HUES48 (cell line): ENCODE measurements around the gene KLHL33.

Experiments
- H3K27ac ChIP-seq: one replicate; pipeline ENCODE4 v1.7.0; 2013; ENCODE audit warnings: low read depth, low read length, inconsistent platforms
- H3K27me3 ChIP-seq: 2 replicates; pipeline ENCODE4 v1.6.1; 2013; ENCODE audit warnings: mild to moderate bottlenecking, low read length; ENCODE audit not compliant: control insufficient read depth, insufficient read depth
- H3K36me3 ChIP-seq: 2 replicates; pipeline ENCODE4 v1.6.1; 2013; ENCODE audit warnings: low read length; ENCODE audit not compliant: control insufficient read depth, insufficient read depth
- H3K4me1 ChIP-seq: 2 replicates; pipeline ENCODE4 v1.6.1; 2013; ENCODE audit warnings: mild to moderate bottlenecking, low read length; ENCODE audit not compliant: control insufficient read depth, insufficient read depth
- H3K4me3 ChIP-seq: 2 replicates; pipeline ENCODE4 v1.5.1; 2013; ENCODE audit warnings: mild to moderate bottlenecking, low read depth, low read length
- H3K9ac ChIP-seq: 2 replicates; pipeline ENCODE4 v1.6.1; 2013; ENCODE audit warnings: mild to moderate bottlenecking, low read depth, low read length, moderate library complexity
- H3K9me3 ChIP-seq: 2 replicates; pipeline ENCODE4 v1.6.1; 2013; ENCODE audit warnings: low read length; ENCODE audit not compliant: control insufficient read depth, insufficient read depth

KLHL33 gene, protein sequence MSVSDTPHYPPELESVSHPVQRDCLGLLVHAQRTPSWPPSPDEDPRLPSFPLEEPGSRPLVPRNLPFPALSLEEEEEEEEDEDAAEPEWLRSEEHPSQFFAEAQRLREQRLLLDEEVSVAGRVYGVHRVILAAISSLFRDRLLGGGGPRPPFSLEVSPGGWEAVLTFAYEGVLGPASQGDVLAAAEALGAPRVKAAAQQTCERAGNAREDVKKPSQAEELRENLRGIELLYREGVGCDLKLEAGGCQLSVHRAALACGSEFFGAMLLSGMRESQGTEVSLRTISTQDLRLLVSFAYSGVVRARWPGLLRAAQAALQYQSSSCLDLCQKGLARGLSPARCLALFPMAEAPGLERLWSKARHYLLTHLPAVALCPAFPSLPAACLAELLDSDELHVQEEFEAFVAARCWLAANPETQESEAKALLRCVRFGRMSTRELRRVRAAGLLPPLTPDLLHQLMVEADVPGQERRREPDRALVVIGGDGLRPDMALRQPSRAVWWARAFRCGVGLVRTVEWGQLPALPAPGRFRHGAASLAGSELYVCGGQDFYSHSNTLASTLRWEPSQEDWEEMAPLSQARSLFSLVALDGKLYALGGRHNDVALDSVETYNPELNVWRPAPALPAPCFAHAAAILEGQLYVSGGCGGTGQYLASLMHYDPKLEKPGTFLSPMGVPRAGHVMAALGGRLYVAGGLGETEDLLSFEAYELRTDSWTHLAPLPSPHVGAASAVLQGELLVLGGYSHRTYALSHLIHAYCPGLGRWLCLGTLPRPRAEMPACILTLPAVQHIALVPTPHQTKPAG

DNA sequence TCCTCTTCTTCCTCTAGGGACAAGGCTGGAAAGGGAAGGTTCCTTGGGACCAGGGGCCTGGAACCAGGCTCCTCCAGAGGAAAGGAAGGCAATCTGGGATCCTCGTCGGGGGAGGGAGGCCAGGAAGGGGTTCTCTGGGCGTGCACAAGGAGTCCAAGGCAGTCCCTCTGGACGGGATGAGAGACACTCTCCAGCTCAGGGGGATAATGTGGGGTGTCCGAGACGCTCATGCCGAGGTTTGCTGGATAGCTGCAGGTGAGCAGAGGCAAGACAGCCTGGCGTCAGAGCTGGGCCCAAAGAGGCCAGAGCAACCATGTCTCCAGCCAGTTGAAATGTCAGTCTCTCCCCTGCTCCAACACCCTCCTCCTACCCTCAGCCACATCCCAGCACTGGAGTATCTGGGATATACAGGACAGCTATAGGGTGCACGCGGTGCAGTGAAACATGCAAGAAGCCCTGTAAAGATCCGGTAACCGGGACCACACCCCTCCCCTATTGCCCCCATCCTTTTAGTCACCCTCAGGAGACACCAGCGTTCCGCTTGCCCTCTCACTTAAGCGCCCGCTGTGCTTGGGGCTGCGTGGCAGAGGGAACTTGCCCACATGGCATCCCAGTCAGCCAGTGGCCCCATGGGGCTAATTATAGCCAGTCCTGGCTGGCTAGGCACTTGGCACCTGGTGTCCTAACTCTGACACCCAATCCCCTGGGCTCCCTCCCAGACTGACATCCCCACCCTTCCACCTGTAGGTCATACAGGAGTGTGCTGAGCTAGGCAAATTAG is at the start of gene KLHL33:
Gene KLHL33 (minus strand): TSS at position 585 of the 781 bp plus-strand sequence. CDS start 355 bp downstream, at position 230.
- no peaks in the 10 kb centered on the region for H3K36me3 ChIP-seq

DNA sequence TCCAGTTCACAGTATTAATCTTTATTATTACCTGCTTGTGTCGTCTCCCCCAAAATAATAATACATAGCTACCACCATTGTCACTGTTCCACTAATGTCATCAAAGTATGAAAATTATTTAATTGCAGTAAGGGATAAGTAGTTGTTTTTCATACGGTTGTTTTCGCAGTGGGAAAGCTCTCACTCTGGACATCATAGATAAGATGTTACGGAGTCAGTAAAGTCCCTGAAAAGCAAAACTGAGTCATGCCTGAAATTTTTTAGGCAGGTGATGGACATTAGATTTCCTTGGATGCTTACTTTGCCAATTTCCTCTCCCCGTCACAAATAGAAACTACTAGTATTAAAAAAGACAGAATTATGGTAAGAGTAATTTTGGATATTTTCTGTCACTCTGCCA is 46.4 kb upstream of the KLHL33 start:
- H3K4me1 ChIP-seq: peaks cover 16% of the 10 kb centered on the region

More for the DNA sequence above, at the start of gene KLHL33:
- Histone ChIP-seq H3K9me3 (no peaks in the 10 kb centered on the region), H3K27ac (no peak within 1 kb of the TSS), H3K27me3 (no peaks in the 10 kb centered on the region), H3K4me3 (no peak within 1 kb of the TSS), H3K9ac (no peak within 1 kb of the TSS), H3K4me1 (no peaks in the 10 kb centered on the region; the same call in 1 of the 2 replicates)

DNA sequence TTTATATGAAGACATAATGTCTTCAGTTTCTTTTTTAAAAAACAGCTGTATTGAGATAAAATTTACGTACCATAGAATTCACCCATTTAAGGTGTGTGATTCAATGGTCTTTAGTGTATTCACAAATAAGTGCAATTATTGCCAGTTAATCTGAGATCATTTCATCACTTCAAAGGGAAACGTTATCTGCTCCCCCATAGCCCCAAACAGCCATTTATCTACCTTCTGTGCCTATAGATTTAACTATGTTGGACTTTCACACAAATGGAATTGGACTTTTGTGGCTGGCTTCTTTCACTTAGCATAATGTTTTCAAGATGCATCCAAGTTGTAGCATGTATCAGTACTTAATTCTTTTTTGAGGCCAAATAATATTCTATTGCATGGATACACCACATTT is 42.9 kb upstream of the KLHL33 start:
- Histone ChIP-seq H3K36me3 (peaks cover 48% of the 10 kb centered on the region), H3K4me3 (no peak overlapping the region), H3K9me3 (no peaks in the 10 kb centered on the region), H3K4me1 (peaks cover 16% of the 10 kb centered on the region), H3K9ac (no peak overlapping the region), H3K27me3 (no peaks in the 10 kb centered on the region), H3K27ac (no peak overlapping the region)

More for the DNA sequence above, 46.4 kb upstream of the KLHL33 start:
- Histone ChIP-seq H3K9me3 (no peaks in the 10 kb centered on the region), H3K27me3 (no peaks in the 10 kb centered on the region), H3K36me3 (peaks cover 13% of the 10 kb centered on the region), H3K9ac (0 out of 2 replicates have a peak overlapping the region, but pooled peaks have one; percentile 21), H3K27ac (no peak overlapping the region), H3K4me3 (no peak overlapping the region)

DNA sequence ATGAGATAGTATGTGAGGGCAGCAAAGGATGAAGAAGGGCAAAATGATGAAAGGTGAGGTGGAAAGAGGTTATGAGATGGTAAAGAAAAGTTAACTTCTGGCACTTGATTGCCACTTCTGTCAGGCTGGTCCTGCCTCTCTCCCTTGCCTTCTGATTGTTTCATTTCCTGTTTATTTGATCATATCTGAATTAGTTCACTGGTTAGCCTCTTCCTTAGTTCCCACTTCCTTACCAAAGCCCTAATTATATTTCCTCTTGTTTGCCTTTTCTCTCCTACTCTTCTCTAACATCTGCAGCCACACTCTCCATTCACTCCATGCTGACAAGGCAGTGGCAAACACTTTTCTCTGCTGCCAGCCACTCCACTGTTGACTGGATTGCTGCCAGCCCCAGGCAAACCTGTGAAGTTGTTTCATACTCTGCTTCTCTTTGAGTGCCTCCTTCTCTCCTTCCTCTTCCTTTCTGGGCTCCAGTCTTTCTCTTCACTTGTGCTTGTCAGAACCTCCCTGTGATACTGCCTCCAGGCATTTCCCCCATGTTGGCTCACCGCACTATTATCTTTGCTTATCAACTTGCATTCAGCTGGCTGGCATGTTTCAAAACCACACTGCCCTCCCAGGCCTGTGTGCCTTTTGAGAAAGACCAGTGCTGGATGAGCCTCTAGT is 41.4 kb upstream of the KLHL33 start:
- no peaks in the 10 kb centered on the region for H3K9me3 ChIP-seq
- no peak overlapping the region for H3K4me3 ChIP-seq
- peaks cover 64% of the 10 kb centered on the region for H3K36me3 ChIP-seq
- H3K9ac ChIP-seq: no peak overlapping the region
- no peaks in the 10 kb centered on the region for H3K27me3 ChIP-seq
- peaks cover 13% of the 10 kb centered on the region for H3K4me1 ChIP-seq
- H3K27ac ChIP-seq: no peak overlapping the region

DNA sequence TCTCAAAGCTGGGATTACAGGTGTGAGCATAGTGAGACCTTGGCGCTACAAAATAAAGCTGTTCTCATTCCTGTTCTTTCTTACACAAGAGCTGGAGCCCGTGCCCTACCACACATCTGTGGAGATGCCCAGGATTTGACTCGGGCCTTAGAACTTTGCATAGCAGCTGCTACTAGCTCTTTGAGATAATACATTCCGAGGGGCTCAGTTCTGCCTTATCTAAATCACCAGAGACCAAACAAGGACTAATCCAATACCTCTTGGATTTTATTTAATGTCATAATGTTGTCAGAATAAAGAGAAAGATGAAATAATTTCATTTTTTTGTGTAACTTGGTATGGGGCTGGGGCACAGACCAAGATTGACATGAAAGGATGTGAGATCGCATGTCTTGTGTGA is 40.8 kb upstream of the KLHL33 start:
- Histone ChIP-seq H3K27me3 (no peaks in the 10 kb centered on the region), H3K9ac (no peak overlapping the region), H3K27ac (no peak overlapping the region), H3K9me3 (no peaks in the 10 kb centered on the region), H3K36me3 (peaks cover 69% of the 10 kb centered on the region), H3K4me1 (peaks cover 7% of the 10 kb centered on the region), H3K4me3 (no peak overlapping the region)

DNA sequence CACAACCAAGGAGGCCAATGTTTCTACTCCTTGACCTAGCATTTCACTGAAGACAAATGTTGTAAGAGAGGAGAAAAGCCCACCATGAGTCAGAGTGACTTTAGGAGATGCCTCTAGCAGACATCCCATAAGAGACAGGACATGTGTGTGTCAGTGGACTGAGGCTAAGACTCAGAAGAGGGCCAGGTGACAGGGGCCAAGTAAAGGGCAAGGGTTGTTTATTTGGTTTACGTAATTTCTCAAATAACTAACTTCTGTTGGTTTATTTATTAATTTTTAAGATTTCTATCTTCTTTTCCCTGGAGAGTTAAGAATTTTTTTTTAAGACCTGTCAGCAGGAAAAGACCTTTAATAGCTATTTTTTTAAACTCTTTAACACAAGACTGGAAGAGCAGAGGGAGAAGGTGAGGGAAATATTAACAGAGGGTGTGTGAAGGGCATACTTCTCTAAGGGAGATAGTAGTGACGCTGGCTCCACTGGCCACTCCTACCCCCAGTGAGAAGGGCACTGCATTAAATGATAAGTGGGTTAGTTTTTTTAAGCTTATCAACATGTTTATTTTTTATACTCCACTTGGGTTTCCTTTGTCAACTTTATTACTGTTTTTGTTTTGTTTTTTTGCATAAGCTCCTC is 36.7 kb upstream of the KLHL33 start:
- Histone ChIP-seq H3K4me3 (no peak overlapping the region), H3K27me3 (no peaks in the 10 kb centered on the region), H3K4me1 (no peaks in the 10 kb centered on the region; the same call in 1 of the 2 replicates), H3K9me3 (no peaks in the 10 kb centered on the region), H3K9ac (no peak overlapping the region), H3K27ac (no peak overlapping the region), H3K36me3 (peaks cover 59% of the 10 kb centered on the region)

DNA sequence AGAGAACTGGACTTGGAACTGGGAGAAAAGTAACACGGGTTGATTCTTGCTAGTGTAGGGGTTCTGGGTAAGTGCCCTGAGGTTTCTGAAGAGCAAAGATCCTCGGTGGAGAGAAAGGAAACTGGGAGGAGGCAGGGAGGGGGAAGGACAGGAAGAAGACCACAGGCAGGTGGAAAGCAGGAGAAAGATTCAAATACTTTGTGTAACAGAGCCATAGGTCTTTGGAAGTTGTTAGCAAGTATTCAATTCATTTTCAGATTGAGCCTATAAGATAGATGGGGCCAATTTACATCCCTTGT is 34.6 kb upstream of the KLHL33 start:
- H3K36me3 ChIP-seq: peaks cover 38% of the 10 kb centered on the region
- peak overlapping the region; percentile 76 for H3K9ac ChIP-seq
- H3K9me3 ChIP-seq: no peaks in the 10 kb centered on the region
- peak overlapping the region; percentile 88 for H3K4me3 ChIP-seq
- H3K27me3 ChIP-seq: no peaks in the 10 kb centered on the region
- no peaks in the 10 kb centered on the region; the same call in 1 of the 2 replicates for H3K4me1 ChIP-seq
- H3K27ac ChIP-seq: no peak overlapping the region

DNA sequence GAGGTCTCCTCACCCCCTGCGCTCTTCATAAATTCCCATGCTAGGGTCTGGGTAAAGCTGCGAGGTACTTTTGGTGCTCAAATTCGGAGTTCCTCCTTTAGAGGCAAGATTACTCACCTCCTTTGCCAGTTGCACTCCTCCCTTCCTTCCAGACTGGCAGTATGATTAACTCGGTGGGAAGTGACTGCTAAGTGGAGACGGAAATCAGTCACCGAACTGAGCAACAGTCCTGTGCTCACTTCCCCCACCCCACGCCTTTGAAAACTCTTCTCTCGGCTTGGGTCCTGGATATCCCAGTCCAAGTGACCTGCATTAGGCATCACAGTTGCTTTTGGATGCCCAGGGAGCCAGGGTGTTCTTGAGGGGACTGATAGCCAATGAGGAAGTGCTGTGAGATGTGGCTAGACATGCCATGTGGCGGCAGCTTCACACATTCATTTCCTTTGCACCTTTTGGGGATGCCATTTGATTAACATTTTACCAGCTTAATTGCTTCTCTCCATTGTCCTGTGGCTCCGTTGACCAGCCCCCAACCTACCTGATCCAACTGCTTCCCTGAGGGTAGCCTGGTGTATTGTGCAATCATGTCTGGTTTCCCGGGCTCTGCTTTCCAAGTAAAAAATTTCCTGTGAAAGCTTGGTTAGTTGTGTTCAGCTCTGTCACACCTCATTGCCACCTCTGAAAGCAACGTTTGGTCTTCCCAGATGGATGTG is 34.1 kb upstream of the KLHL33 start:
- Histone ChIP-seq H3K4me3 (peak overlapping the region; percentile 88), H3K27ac (peak overlapping the region; percentile 71), H3K9me3 (no peaks in the 10 kb centered on the region), H3K9ac (peak overlapping the region; percentile 76), H3K36me3 (peaks cover 33% of the 10 kb centered on the region), H3K27me3 (no peaks in the 10 kb centered on the region), H3K4me1 (no peaks in the 10 kb centered on the region; the same call in 1 of the 2 replicates)

DNA sequence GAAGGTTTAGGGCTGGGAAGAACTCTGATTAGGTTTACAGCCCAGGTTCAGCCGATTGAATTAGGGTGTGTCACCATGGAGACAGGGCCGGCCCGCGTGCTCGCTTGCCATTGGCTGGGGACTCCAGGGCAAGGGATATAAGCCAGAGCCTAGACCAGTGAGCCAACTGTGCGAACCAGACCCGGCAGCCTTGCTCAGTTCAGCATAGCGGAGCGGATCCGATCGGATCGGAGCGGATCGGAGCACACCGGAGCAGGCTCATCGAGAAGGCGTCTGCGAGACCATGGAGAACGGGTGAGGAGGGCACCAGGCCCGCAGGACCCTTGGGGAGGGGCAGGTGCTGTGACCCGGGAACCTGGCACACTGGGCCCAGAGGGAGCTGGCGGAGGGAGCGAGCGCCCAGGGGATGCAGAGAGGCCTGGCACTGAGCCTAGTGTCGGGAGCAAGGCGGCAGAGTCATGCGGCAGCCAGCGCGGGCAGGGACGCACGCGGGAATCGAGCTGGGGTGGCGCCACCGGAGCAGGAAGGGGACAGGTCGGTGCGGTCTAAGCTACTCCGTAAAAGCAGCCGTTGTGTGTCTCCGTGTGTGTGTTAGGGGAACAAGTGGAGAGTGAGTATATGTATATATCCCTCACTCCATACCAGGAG is 33.4 kb upstream of the KLHL33 start, which contains the start of gene PNP:
Gene PNP (plus strand): TSS at position 165 of the 648 bp plus-strand sequence. CDS start 119 bp downstream, at position 284.
- peak within 1 kb of the TSS; percentile 76 for H3K9ac ChIP-seq
- peak within 1 kb of the TSS; percentile 88 for H3K4me3 ChIP-seq
- no peaks in the 10 kb centered on the region; the same call in 1 of the 2 replicates for H3K4me1 ChIP-seq
- no peaks in the 10 kb centered on the region for H3K9me3 ChIP-seq
- H3K36me3 ChIP-seq: peaks cover 26% of the 10 kb centered on the region
- peak within 1 kb of the TSS; percentile 71 for H3K27ac ChIP-seq
- no peaks in the 10 kb centered on the region for H3K27me3 ChIP-seq
